ENCODE data around the gene CD19.
"Not testable (repeated sequence)": the region's sequence is repeated elsewhere in the genome, so short reads cannot be mapped to it uniquely, and the experiment has no call there.

The CD19 gene

DNA sequence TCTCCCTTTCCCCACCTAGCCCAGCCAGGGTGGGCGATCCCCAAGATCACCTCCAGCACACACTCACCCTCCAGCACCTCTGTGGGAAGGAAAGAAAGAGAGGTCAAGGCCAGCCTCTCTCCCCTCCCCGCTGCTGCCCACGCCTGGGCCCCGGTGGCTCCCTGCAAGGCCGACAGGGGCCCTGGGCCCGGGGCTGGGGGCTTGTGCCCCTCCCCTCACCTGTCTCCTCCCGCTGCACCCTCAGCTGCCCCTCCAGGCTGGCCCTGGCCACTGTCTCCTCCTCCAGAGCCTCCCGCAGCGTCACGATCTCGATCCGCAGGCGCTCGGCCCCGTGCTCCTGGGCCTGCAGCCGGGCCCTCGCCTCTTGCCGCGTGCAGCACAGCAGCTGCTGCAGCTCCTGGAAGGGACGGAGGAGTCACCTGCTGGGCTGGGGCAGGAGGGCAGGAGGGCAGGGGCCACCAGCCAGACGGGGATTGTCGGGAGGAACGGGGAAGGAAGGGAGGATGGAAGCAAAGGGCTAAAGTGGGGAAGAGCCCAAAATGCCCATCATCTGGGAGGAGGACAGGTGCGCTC, 25.9 kb upstream of the CD19 start:
- DNase-seq, result no peak

- DNase-seq, result no peak
These were observed 21.4 kb upstream of the CD19 start for GRCh38 chr16:28910086-28911031.

- no peak for DNase-seq
These were observed 19.2 kb upstream of the CD19 start for GRCh38 chr16:28912558-28912957.

- no peak for DNase-seq
These were observed 17.6 kb upstream of the CD19 start for GRCh38 chr16:28913946-28914724.

DNA sequence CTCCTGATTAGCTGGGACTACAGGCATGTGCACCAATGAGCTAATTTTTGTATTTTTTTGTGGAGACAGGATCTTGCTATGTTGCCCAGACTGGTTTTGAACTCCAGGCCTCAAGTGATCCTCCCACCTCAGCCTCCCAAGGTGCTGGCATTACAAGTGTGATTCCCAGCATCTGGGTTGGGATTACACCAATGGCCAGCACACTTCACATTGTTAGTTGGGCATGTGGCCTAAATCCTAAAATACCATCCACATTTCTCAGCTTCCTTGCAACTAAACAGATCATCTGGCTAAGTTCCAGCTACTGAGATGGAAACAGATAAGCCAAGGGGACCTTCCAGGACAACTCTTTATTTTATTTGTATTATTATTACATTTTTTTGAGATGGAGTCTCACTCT, 16.6 kb upstream of the CD19 start:
- DNase-seq, result no peak

- no peak for DNase-seq
These were observed 14.7 kb upstream of the CD19 start for GRCh38 chr16:28917095-28917494.

GRCh38 chr16:28918698-28919097, 13.1 kb upstream of the CD19 start:
- no peak for DNase-seq

GRCh38 chr16:28923231-28923587, 8.6 kb upstream of the CD19 start:
- DNase-seq, result no peak

GRCh38 chr16:28923652-28924398, 7.9 kb upstream of the CD19 start:
- DNase-seq, result no peak

DNA sequence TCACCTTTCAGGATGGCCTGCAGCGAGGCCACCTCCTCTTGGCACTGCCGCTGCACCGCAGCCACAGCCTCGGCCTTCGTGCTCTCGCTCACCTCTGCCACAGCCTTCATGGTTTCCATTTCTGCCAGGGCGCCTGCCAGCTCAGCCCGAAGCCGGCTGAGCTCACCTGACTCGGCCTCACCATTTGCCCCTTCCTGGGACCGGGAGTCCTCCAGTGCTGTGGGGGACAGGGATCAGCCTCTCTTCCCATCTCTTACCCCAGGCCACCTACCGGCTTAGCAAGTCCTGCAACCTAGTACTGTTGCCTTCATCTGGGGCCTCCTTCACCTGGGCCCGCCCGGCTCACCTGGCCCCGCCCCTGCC, 7.4 kb upstream of the CD19 start:
- DNase-seq, result peak; percentile 70

GRCh38 chr16:28924762-28925385, 6.9 kb upstream of the CD19 start, which contains the start of gene RABEP2:
Gene RABEP2, minus strand, starts transcription at chr16:28925238. Its CDS starts 75 bp downstream, at chr16:28925163.
- DNase-seq, result peak; percentile 95

DNA sequence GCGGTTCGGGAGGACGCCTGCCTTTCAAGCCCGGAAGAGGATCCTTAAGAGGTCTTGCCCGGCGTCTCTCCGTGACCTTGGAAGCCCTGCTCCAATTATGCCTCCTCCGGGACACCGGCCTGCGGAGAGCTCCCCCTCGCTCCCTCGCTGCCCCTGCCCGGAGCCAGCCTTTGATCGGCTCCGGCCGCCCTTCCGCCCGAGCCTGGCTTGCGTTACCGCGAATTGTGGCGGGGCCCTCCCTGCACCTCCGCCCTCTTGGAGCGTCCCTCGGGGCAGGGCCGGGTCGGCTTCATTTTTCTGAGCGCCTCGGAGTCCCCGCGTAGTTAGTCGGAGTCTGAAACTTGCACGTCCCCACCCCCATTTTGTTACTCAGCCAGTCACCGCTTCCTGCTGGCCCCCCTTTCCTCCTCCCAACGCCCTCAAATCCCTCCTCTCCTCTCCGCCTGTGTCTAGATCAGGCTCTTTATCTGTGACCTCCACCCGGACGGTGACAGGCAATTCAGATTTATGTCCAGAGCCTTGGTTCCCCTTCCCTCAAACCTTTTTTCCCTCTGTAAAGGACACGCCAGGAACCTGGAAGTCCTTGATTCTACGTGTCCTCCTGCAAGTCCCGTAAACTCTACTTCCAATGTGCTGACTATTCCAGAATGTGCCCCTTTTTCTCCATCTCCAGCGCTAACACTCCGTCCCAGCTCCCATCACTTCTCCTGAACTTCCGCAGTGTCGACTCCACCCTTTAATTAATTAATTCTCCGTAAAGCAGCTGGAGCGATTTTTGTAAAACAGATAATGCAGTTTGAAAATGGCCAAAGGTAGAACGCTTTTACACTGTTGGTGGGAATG, 6.2 kb upstream of the CD19 start:
- DNase-seq, result peak; percentile 98

GRCh38 chr16:28926284-28926683, 5.5 kb upstream of the CD19 start:
- not testable (repeated sequence) for DNase-seq

GRCh38 chr16:28927815-28928214, 4.0 kb upstream of the CD19 start:
- DNase-seq, result no peak

GRCh38 chr16:28930203-28930602, 1.6 kb upstream of the CD19 start:
- no peak for DNase-seq

DNA sequence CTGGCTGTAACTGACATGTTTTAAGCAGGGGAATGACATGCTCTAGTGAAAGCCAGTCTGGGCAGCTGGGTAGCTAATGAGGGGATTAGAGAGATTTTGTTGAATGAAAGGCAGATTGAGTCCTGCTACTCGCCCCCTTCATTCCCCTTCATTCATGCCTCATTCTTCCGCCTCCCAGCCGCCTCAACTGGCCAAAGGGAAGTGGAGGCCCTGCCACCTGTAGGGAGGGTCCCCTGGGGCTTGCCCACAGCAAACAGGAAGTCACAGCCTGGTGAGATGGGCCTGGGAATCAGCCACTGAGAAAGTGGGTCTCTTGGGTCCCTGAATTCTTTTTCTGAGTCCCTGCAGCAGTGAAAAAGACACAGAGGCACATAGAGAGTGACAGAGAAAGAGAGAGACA, 1.1 kb upstream of the CD19 start:
- DNase-seq, result no peak

GRCh38 chr16:28932339-28933141, 769 bp downstream of the CD19 start:
- DNase-seq, result no peak

- no peak for DNase-seq
These were observed 1.4 kb downstream of the CD19 start for GRCh38 chr16:28933171-28933570.

- DNase-seq, result no peak
These were observed 3.6 kb downstream of the CD19 start for GRCh38 chr16:28935346-28935745.
